IPS-20b (cell line): Measurements from ENCODE around the gene SLC35B1.

Source experiments
- H3K27ac ChIP-seq: one replicate; pipeline ENCODE4 v1.5.1; 2013; ENCODE audit warnings: low read length
- H3K27me3 ChIP-seq: 2 replicates; pipeline ENCODE4 v1.6.1; 2013; ENCODE audit warnings: mild to moderate bottlenecking, low read length, inconsistent platforms; ENCODE audit not compliant: insufficient read depth
- H3K36me3 ChIP-seq: 2 replicates; pipeline ENCODE4 v1.6.1; 2013; ENCODE audit warnings: low read depth, mild to moderate bottlenecking, inconsistent platforms, low read length, moderate library complexity; ENCODE audit not compliant: insufficient read depth
- H3K4me1 ChIP-seq: 2 replicates; pipeline ENCODE4 v1.6.1; 2013; ENCODE audit warnings: mild to moderate bottlenecking, control low read depth, inconsistent platforms, low read length, moderate library complexity; ENCODE audit not compliant: insufficient read depth
- H3K4me3 ChIP-seq: 2 replicates; pipeline ENCODE4 v1.5.1; 2013; ENCODE audit warnings: mild to moderate bottlenecking, low read length, inconsistent platforms
- H3K9ac ChIP-seq: 2 replicates; pipeline ENCODE4 v1.6.1; 2013; ENCODE audit warnings: low read depth, mild to moderate bottlenecking, inconsistent platforms, low read length, moderate library complexity
- H3K9me3 ChIP-seq: 2 replicates; pipeline ENCODE4 v1.6.1; 2013; ENCODE audit warnings: mild to moderate bottlenecking, low read depth, low read length, inconsistent platforms; ENCODE audit not compliant: insufficient read depth

SLC35B1 gene

GRCh38 chr17:49694847-49695697 lies 12.7 kb downstream of the SLC35B1 start:
- Histone ChIP-seq H3K4me3 (peak overlapping the region; percentile 10; the same call in 1 of the 2 replicates), H3K27me3 (no peaks in the 10 kb centered on the region), H3K27ac (no peak overlapping the region), H3K9me3 (no peaks in the 10 kb centered on the region), H3K4me1 (no peaks in the 10 kb centered on the region), H3K9ac (no peak overlapping the region), H3K36me3 (no peaks in the 10 kb centered on the region)

- Histone ChIP-seq H3K4me3 (no peak overlapping the region), H3K4me1 (no peaks in the 10 kb centered on the region)
These were observed 15.0 kb downstream of the SLC35B1 start for GRCh38 chr17:49692751-49693150.

GRCh38 chr17:49691677-49692191 lies 16.0 kb downstream of the SLC35B1 start:
- Histone ChIP-seq H3K27me3 (no peaks in the 10 kb centered on the region), H3K27ac (no peak overlapping the region), H3K9me3 (no peaks in the 10 kb centered on the region), H3K4me1 (no peaks in the 10 kb centered on the region), H3K9ac (no peak overlapping the region), H3K4me3 (no peak overlapping the region), H3K36me3 (no peaks in the 10 kb centered on the region)

More at GRCh38 chr17:49692751-49693150, 15.0 kb downstream of the SLC35B1 start:
- no peak overlapping the region for H3K27ac ChIP-seq
- H3K9ac ChIP-seq, result no peak overlapping the region
- no peaks in the 10 kb centered on the region for H3K27me3 ChIP-seq
- H3K9me3 ChIP-seq, result no peaks in the 10 kb centered on the region
- H3K36me3 ChIP-seq, result no peaks in the 10 kb centered on the region

GRCh38 chr17:49691086-49691676 lies 16.6 kb downstream of the SLC35B1 start:
- Histone ChIP-seq H3K4me3 (no peak overlapping the region), H3K36me3 (no peaks in the 10 kb centered on the region), H3K9ac (no peak overlapping the region), H3K9me3 (no peaks in the 10 kb centered on the region), H3K27me3 (no peaks in the 10 kb centered on the region), H3K27ac (no peak overlapping the region), H3K4me1 (no peaks in the 10 kb centered on the region)

- Histone ChIP-seq H3K9me3 (no peaks in the 10 kb centered on the region), H3K27ac (no peak overlapping the region), H3K27me3 (no peaks in the 10 kb centered on the region), H3K36me3 (no peaks in the 10 kb centered on the region), H3K4me1 (no peaks in the 10 kb centered on the region), H3K4me3 (no peak overlapping the region), H3K9ac (no peak overlapping the region)
These were observed 17.5 kb downstream of the SLC35B1 start for GRCh38 chr17:49690256-49690655.

GRCh38 chr17:49688848-49689247 lies 18.9 kb downstream of the SLC35B1 start:
- H3K36me3 ChIP-seq, result no peaks in the 10 kb centered on the region
- no peak overlapping the region for H3K4me3 ChIP-seq
- no peak overlapping the region for H3K9ac ChIP-seq
- H3K27me3 ChIP-seq, result no peaks in the 10 kb centered on the region
- H3K9me3 ChIP-seq, result no peaks in the 10 kb centered on the region
- H3K4me1 ChIP-seq, result no peaks in the 10 kb centered on the region
- no peak overlapping the region for H3K27ac ChIP-seq

GRCh38 chr17:49687878-49688491 lies 19.8 kb downstream of the SLC35B1 start:
- Histone ChIP-seq H3K36me3 (no peaks in the 10 kb centered on the region), H3K4me1 (no peaks in the 10 kb centered on the region), H3K4me3 (no peak overlapping the region), H3K9ac (no peak overlapping the region), H3K27ac (no peak overlapping the region), H3K27me3 (no peaks in the 10 kb centered on the region), H3K9me3 (no peaks in the 10 kb centered on the region)

GRCh38 chr17:49681106-49681979 lies 26.4 kb downstream of the SLC35B1 start:
- Histone ChIP-seq H3K9me3 (no peaks in the 10 kb centered on the region), H3K27ac (no peak overlapping the region), H3K27me3 (no peaks in the 10 kb centered on the region), H3K36me3 (no peaks in the 10 kb centered on the region), H3K4me1 (peaks cover 6% of the 10 kb centered on the region; the same call in 1 of the 2 replicates), H3K9ac (no peak overlapping the region), H3K4me3 (no peak overlapping the region)

- H3K9me3 ChIP-seq, result no peaks in the 10 kb centered on the region
- H3K27me3 ChIP-seq, result no peaks in the 10 kb centered on the region
- peaks cover 4% of the 10 kb centered on the region; the same call in 1 of the 2 replicates for H3K36me3 ChIP-seq
- H3K27ac ChIP-seq, result no peak overlapping the region
- no peak overlapping the region for H3K4me3 ChIP-seq
- no peak overlapping the region for H3K9ac ChIP-seq
- H3K4me1 ChIP-seq, result peaks cover 11% of the 10 kb centered on the region; the same call in 1 of the 2 replicates
These were observed 27.4 kb downstream of the SLC35B1 start for GRCh38 chr17:49680314-49680713.

GRCh38 chr17:49677933-49678847 lies 29.6 kb downstream of the SLC35B1 start, which contains the start of gene SPOP:
TSS of gene SPOP (minus strand) at chr17:49678097. CDS start at chr17:49622810, 55,287 bp downstream.
- Histone ChIP-seq H3K9ac (peak within 1 kb of the TSS; percentile 87), H3K27me3 (no peaks in the 10 kb centered on the region), H3K9me3 (no peaks in the 10 kb centered on the region), H3K4me1 (peaks cover 11% of the 10 kb centered on the region; the same call in 1 of the 2 replicates), H3K27ac (peak within 1 kb of the TSS; percentile 83), H3K4me3 (peak within 1 kb of the TSS; percentile 82), H3K36me3 (peaks cover 8% of the 10 kb centered on the region)
